CD4-positive, alpha-beta T cell (primary cell): ENCODE measurements around the gene CEMIP2. TPM values are rescaled to one million over a fixed set of nuclear protein-coding genes. Genes with fewer than 3 reads are reported as not detected.

Experiments used
- ATAC-seq: fragments of 200-7000 bp; cut with Tn5 transposase; one replicate; pipeline ENCODE4 v1.10.0; 2022; ENCODE audit warnings: mild to moderate bottlenecking; ENCODE audit not compliant: poor library complexity
- CTCF ChIA-PET: fragments of 350-600 bp; sonication (Branson Sonifier 250); formaldehyde crosslinking; loops from one replicate; lab custom pipeline; 2021; ENCODE audit warnings: antibody characterized with exemption, inconsistent platforms; lab: Charles Lee
- POLR2A ChIA-PET: fragments of 350-600 bp; sonication (Branson Sonifier 250); formaldehyde crosslinking; loops from one replicate; lab custom pipeline; 2021; ENCODE audit warnings: antibody characterized with exemption, inconsistent platforms; lab: Charles Lee
- DNase-seq, 14 experiments: peaks; one replicate each; pipeline ENCODE4 v3.0.0-alpha.2; 2013 to 2020; ENCODE audit warnings: mixed read lengths in 2 of 14
- H3K27ac ChIP-seq, 2 donors: one replicate each; pipeline versions ENCODE4 v1.5.1 to v1.7.0; 2013; ENCODE audit warnings: low read length in 2 of 2, low read depth in 1 of 2, mild to moderate bottlenecking in 1 of 2
- H3K27me3 ChIP-seq, 2 experiments: 1 replicate in 1 of 2; 2 replicates in 1 of 2; pipeline versions ENCODE4 v1.6.1 to v1.7.0; 2013; ENCODE audit warnings: low read length in 2 of 2, control low read depth in 1 of 2, mild to moderate bottlenecking in 1 of 2, moderate library complexity in 1 of 2; ENCODE audit not compliant: insufficient read depth in 2 of 2, control insufficient read depth in 1 of 2
- H3K36me3 ChIP-seq: one replicate; pipeline ENCODE4 v1.6.1; 2013; ENCODE audit warnings: low read length, control low read depth; ENCODE audit not compliant: insufficient read depth
- H3K4me1 ChIP-seq: one replicate; pipeline ENCODE4 v1.6.1; 2013; ENCODE audit warnings: low read length, control low read depth; ENCODE audit not compliant: insufficient read depth
- H3K4me3 ChIP-seq: one replicate; pipeline ENCODE4 v1.5.1; 2013; ENCODE audit warnings: mild to moderate bottlenecking, low read length, moderate library complexity
- H3K9me3 ChIP-seq, 2 experiments: 1 replicate in 1 of 2; 2 replicates in 1 of 2; pipeline versions ENCODE4 v1.6.1 to v1.7.0; 2013; ENCODE audit warnings: low read length in 2 of 2, mild to moderate bottlenecking in 2 of 2, control low read depth in 1 of 2, moderate library complexity in 1 of 2; ENCODE audit not compliant: control insufficient read depth in 1 of 2, insufficient read depth in 1 of 2
- H3K27ac Mint-ChIP-seq: one replicate; pipeline ENCODE4 v1.8.0; 2020; ENCODE audit warnings: mixed read lengths
- H3K27me3 Mint-ChIP-seq: one replicate; pipeline ENCODE4 v1.8.0; 2021; ENCODE audit warnings: mixed read lengths
- H3K36me3 Mint-ChIP-seq: one replicate; pipeline ENCODE4 v1.8.0; 2021; ENCODE audit warnings: low read depth, mixed read lengths
- H3K4me1 Mint-ChIP-seq: one replicate; pipeline ENCODE4 v1.8.0; 2021; ENCODE audit warnings: low read depth, mixed read lengths
- H3K4me3 Mint-ChIP-seq: one replicate; pipeline ENCODE4 v1.8.0; 2020; ENCODE audit warnings: mild to moderate bottlenecking, mixed read lengths
- H3K9me3 Mint-ChIP-seq: one replicate; pipeline ENCODE4 v1.8.0; 2020; ENCODE audit warnings: mixed read lengths
- intact Hi-C, 2 experiments: fragments of 100-400 bp; cut with DNase I in 1 of 2; cut with micrococcal nuclease in 1 of 2; formaldehyde crosslinking; loops; one replicate each; pipeline versions ENCODE4 v1.15.1 to v1.9.0; 2023 to 2025; cut with DNase I, micrococcal nuclease
- total RNA-seq, 174 experiments: library from RNA in 2 of 174; stranded (reverse) in 2 of 174; gene quantifications; one replicate each; pipeline ENCODE4 v1.2.3 and lab custom pipeline; 2021 to 2026
- TF ChIP-seq, protein P1 (sequence below): fragments of 200-600 bp; IDR thresholded peaks from one replicate; pipeline ENCODE4 v1.8.0; 2022; ENCODE audit warnings: antibody characterized with exemption, mild to moderate bottlenecking

The CEMIP2 gene
- total RNA-seq, 2 experiments from 2014 or later: 301 to 305 TPM

DNA sequence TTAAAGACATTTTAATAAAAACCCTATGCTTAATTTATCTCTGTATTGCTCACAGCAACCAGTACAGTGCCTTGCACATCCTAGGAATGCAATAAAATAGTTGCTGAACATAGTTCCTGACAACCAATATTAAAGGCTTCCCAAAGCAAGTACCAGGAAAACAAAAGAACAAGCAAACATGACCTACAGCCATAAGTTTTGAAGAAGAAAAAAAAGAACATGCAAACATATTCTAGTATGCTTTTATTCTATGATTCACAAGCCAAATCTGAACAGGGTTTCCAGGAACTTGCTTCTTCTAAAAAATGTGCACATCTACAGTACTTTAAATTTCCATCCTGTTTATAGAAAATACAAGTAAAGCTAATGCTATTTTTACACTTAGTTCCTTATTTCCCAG lies 4.5 kb downstream of the CEMIP2 start:
- ATAC-seq (no peak), DNase-seq (no peak)
- Histone ChIP-seq H3K9me3 (no peaks in the 10 kb centered on the region), H3K36me3 (no peaks in the 10 kb centered on the region), H3K27ac (no peak overlapping the region), H3K4me3 (no peak overlapping the region), H3K27me3 (no peaks in the 10 kb centered on the region), H3K4me1 (peaks cover 41% of the 10 kb centered on the region)
- TF ChIP-seq, protein P1, sequence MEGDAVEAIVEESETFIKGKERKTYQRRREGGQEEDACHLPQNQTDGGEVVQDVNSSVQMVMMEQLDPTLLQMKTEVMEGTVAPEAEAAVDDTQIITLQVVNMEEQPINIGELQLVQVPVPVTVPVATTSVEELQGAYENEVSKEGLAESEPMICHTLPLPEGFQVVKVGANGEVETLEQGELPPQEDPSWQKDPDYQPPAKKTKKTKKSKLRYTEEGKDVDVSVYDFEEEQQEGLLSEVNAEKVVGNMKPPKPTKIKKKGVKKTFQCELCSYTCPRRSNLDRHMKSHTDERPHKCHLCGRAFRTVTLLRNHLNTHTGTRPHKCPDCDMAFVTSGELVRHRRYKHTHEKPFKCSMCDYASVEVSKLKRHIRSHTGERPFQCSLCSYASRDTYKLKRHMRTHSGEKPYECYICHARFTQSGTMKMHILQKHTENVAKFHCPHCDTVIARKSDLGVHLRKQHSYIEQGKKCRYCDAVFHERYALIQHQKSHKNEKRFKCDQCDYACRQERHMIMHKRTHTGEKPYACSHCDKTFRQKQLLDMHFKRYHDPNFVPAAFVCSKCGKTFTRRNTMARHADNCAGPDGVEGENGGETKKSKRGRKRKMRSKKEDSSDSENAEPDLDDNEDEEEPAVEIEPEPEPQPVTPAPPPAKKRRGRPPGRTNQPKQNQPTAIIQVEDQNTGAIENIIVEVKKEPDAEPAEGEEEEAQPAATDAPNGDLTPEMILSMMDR: no peak
- H3K4me1 Mint-ChIP-seq: peaks cover 78% of the 10 kb centered on the region
- peak overlapping the region; percentile 67 for H3K4me3 Mint-ChIP-seq
- intact Hi-C loops: loop anchor here (10.0 kb wide), 2 partner anchors 601 to 761 kb away; partner anchors contain the start of genes ZFAND5 (in 2 of the 2) and TMC1 (in 1 of the 2)
- H3K36me3 Mint-ChIP-seq: peaks cover 19% of the 10 kb centered on the region
- POLR2A ChIA-PET: interaction anchor here (0.6 to 1.7 kb wide), 2 partner anchors 10 to 19 kb away, joined by 3 to 9 read pairs; no protein-coding TSS in a partner anchor
- H3K27ac Mint-ChIP-seq: peak overlapping the region; percentile 94
- H3K9me3 Mint-ChIP-seq: no peaks in the 10 kb centered on the region
- CTCF ChIA-PET: no interaction called here
- H3K27me3 Mint-ChIP-seq: no peaks in the 10 kb centered on the region

DNA sequence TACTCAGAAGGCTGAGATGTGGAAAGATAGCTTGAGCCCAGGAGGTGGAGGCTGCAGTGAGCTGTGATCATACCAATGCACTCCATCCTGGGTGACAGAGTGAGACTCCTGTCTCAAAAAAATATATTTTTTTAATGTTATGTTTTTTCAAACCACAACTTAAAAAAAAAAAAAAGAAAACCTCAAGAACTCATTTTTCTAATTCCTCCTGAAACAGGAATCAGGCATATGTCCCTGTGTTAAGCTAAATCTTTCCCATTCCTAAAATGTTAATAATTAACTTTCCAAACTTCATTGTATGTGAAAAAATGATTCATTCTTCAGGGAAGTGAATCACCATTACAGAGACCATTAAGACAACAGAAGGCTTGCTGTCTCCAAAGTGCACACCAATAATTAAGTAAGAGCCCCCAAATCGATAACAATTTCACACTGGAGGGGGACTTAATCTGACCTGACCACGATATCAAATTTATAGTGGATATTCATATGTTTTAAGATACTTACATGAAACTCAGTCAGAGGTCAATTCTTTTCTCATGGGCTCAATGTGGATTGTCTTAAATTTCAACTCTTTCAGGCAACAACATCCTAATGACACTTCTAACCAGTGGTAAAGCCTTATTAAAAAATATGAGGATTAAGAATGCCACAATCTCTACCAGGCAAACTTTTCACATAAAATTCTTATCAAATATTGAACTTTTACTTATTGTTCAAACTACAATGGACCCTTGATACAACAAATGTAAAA lies 5.2 kb downstream of the CEMIP2 start:
- ATAC-seq (no peak), DNase-seq (no peak)
- H3K27ac ChIP-seq: no peak overlapping the region
- ChIA-PET CTCF (interaction anchor here (0.7 to 3.2 kb wide), 2 partner anchors 56 to 148 kb away, joined by 3 to 8 read pairs; partner anchors contain the start of gene ABHD17B), POLR2A (interaction anchor here (0.6 kb wide), 1 partner anchor 149 kb away, joined by 3 read pairs; no protein-coding TSS in a partner anchor)
- intact Hi-C loops: loop anchor here (10.0 kb wide), 2 partner anchors 602 to 762 kb away; partner anchors contain the start of genes ZFAND5 (in 2 of the 2) and TMC1 (in 1 of the 2)
- no peaks in the 10 kb centered on the region for H3K9me3 ChIP-seq
- no peaks in the 10 kb centered on the region for H3K36me3 ChIP-seq
- Mint-ChIP-seq H3K4me3 (peak overlapping the region; percentile 67), H3K4me1 (peaks cover 86% of the 10 kb centered on the region), H3K9me3 (no peaks in the 10 kb centered on the region), H3K27ac (no peak overlapping the region), H3K27me3 (no peaks in the 10 kb centered on the region), H3K36me3 (peaks cover 27% of the 10 kb centered on the region)
- no peak overlapping the region for H3K4me3 ChIP-seq
- no peaks in the 10 kb centered on the region for H3K27me3 ChIP-seq
- TF ChIP-seq, protein P1: no peak
- H3K4me1 ChIP-seq: peaks cover 48% of the 10 kb centered on the region

DNA sequence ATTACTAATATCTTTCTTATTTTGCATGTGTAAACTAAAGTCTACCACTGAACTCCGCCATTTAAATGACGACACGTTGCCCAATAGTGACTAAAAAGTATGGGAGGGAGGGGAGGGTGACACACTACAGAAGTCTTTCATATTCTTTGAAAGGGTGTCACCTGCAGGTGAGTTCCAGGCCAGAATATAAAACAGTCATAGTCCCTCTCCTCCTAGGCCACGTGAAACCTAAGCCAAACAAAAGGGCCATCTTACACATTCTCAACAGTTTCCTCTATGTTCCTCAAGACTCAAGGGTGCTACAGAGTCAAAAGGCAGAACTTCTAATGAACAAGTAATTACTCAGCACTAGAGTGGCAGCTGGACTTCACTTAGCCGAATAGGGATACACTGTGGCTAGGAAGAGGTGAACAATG lies 6.4 kb downstream of the CEMIP2 start:
- H3K27ac Mint-ChIP-seq: no peak overlapping the region
- no peaks in the 10 kb centered on the region for H3K9me3 Mint-ChIP-seq

More for the DNA sequence above, 6.4 kb downstream of the CEMIP2 start:
- POLR2A ChIA-PET: no interaction called here
- Mint-ChIP-seq H3K27me3 (no peaks in the 10 kb centered on the region), H3K36me3 (peaks cover 24% of the 10 kb centered on the region), H3K4me3 (peak overlapping the region; percentile 36), H3K4me1 (peaks cover 93% of the 10 kb centered on the region)
- peaks cover 41% of the 10 kb centered on the region for H3K4me1 ChIP-seq
- H3K27ac ChIP-seq: no peak overlapping the region
- no peak for ATAC-seq
- H3K36me3 ChIP-seq: no peaks in the 10 kb centered on the region
- H3K9me3 ChIP-seq: no peaks in the 10 kb centered on the region
- intact Hi-C loops: loop anchor here (10.0 kb wide), 2 partner anchors 603 to 763 kb away; partner anchors contain the start of genes ZFAND5 (in 2 of the 2) and TMC1 (in 1 of the 2)
- TF ChIP-seq, protein P1: no peak
- CTCF ChIA-PET: interaction anchor here (1.9 to 3.2 kb wide), 2 partner anchors 22 to 57 kb away, joined by 4 to 8 read pairs; no protein-coding TSS in a partner anchor
- H3K4me3 ChIP-seq: no peak overlapping the region
- H3K27me3 ChIP-seq: no peaks in the 10 kb centered on the region
- DNase-seq: peak in 2 of 14 experiments; percentile 15 to 29
